Left renal cortex interstitium (tissue), 4 donors: Measurements from ENCODE around the gene DENND1A. TPM values are rescaled to one million over a fixed set of nuclear protein-coding genes. Genes with fewer than 3 reads are reported as not detected.

Experiments
- DNase-seq, 4 donors: peaks; one replicate each; pipeline ENCODE4 v3.0.0-alpha.2; 2013; ENCODE audit warnings: low read depth in 4 of 4, low spot score in 2 of 4, missing footprints in 1 of 4
- polyA plus RNA-seq, 4 donors: library from polyadenylated mRNA; unstranded; fragments of 120-200 nt; gene quantifications; one replicate each; pipeline ENCODE4 v1.2.1, GENCODE V29; 2013; ENCODE audit not compliant: insufficient read length in 4 of 4

The DENND1A gene
- polyA plus RNA-seq, 4 donors = 19.1 to 24.5 (median 22.8) TPM

DNA sequence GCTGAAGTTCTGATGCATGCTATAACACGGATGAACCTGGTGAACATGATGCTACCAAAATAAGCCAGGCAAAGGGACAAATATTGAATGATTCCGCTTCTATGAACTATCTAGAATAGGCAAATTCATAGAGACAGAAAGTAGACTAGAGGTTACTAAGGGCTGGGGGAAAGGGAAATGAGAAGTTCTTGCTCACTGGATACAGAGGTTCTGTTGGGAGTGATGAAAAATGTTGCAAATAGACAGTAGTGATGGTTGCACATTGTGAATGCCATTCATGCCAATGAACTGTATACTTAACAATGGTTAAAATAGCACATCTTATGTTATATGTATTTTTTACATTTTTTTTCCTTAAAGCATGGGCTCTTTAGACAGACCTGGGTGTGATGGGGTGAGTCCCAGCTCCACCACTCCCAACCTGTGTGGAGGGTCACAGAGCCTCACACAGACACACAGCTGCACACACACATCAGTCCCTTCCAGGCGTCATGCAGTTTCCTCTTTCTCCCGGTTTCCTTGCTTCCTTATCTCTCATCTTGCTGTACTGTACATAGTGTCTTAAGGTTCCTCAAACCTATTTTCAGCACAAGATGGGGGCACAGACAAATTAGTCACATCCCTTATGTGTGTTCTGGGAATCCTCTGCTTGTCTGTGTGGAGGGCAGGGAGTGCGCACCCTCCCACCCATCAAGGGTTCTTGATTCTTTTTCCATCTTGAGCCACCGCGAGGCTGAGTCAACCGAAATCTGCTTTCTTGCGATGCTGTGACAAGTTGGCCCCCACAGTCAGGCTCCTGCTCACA is 381.0 kb downstream of the DENND1A start:
- DNase-seq = no peak

DNA sequence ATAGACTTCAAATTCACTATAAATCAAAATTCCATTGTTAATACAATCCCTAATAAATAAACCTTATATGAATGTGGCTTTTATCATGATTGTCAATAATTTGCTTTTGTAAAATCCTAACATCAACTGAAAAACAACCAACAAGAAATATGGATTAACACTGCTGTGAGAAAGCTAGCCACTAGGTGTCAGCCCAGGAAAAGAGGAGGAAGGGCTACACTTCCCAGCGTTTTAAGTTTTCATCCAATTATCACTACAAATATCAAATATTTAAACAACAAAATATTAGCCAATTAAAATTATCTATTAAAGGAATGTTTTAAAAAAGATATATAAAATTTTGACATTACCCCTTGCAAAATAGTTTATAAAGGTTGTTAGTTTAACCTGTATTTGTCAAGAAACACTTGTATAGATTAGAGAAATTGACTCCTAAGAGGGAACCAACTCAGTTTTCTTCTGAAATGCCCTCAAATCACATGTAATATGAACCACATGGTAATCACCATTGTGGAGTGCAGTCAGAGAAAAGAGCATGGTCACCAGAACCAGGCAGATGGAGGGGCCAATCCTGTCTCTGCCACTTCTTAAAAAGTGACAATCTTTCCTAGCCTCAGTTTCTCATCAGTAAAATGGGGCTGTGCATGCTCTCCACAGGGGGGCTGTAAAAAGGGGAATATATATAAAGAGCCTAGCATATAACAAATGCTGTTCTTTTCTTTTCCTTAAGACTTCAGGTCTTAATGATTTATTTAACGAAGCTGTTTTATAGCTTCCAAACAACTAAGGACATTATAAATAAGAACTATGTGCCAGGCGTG is 385.7 kb downstream of the DENND1A start:
- no peak for DNase-seq

DNA sequence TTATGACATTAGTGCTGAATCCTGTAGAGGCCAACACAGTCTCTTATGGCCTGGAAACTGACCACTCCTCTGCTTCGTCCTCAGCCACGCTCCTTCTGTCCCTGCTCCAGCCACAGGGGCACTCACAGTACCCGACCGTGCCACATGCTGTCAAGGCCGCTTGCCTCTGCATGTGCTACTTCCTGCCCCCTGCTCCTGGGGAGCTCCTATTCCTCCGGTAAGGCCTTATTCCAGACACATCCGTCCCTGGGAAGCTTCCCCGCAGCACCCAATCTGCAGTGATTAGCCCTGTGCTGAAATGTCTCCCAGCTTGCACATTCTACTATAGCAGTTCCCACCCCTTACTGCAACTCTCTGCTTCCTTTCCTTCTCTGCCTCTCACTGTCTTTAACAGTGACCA is 386.4 kb downstream of the DENND1A start:
- DNase-seq = no peak

DNA sequence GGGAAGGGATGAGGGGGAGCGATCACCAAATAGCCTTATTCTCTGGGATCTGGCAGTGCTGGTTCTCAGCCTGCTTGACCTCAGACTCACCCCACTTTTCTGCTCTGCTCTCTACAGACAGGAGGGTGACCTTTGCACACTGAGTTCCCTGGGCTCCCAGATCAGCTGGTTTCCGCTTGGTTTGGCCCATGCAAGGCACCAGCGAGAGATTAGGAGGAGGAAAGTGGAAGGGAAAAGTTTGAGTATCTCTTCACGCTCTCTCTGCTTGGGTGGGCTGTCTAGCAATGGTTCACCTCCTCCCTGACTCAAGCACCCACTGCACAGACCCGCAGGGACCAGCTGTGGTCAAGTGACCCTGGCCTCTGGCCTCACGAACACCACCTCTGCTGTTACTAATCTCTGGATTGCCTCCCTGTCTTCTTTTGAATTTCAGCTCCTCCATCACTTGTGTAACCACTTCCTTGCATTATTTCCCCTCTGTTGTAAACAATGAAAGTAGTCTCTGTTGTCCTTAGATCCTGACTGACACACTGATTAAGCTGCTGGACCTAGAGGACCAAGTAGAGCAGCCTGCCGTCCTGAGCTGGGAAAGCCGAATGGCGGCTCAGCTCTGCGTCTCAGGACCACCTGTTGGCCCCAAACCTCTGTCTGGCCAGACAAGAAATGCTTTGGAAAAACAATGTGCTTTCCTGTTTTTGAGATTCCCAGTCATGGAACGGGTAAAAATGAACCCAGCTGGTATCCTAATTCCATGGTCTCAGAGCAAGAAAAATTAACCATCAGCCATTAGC is 387.3 kb downstream of the DENND1A start:
- DNase-seq = no peak

DNA sequence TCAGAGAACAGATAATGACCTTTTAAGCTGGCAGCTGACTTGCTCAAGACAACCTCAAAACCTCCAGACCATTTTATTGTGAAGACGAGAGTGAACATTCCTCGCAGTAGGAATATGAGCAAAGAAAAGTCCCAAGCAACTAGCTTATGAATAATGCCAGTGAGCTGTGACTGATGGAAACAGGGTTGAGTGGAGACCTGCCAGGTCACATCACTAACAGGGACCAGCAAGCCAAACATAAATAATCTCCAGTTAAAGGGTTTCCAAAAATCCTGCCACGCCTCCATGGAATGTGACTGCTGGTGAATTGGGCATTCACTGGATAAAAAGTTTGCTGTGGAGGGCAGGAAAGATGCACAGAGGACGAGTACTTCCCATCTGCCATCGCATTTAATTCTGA is 388.5 kb downstream of the DENND1A start:
- no peak for DNase-seq

DNA sequence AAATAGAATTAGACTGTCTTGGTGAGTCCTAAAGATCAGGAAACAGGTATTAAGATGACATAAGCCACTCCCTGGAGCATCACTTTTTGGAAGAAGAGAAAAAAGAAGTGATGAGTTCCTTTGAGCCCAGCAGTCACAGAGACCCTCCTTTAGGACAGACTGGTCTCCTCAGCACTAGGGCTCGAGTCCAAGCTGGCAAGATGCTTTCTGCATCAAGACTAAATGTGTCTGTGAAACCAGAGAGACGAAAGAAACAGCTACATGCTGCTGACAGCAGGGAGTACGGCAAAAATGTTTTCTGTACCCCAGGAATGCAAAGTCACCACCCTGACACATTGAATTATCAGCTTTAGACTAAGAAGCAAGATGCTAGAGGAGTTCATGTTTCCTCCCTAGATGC is 389.5 kb downstream of the DENND1A start:
- DNase-seq = no peak

DNA sequence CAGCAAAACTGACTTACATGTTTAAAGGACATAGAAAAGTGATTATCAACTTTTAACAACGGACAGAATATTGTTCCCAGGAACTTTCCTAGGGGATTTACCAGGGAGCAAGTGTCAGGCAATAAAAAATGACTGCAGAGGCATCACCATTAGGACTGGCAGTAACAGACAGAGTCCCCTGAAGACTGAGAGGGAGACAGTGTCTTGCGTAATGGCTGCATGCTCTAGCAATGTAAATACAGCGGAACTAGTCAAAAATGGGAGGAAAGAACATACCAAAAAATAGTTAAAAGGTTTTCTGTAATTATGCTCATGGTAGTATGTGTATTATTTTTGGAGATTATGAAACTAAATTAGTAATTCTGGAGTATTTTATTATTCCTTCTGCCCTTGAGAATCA is 392.1 kb downstream of the DENND1A start:
- no peak for DNase-seq

DNA sequence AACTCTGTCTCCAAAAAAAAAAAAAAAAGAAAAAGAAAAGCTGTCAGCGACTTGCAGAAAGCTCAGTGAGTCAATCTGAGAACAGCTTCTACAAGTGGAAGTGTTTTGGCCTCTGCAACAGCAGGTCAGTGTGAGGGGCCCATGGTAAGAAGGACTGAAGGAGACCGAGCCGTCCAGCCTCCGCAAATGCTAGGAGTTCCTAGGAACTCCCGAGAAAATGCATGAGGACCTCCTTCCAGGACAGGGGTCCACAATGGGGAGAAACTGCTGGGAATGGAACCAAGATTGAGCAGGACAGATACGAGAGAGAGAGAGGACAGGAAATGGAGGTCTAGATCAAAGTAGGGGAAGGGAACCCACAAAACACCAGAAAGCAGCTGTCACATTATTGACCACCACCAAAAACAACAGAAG is 393.5 kb downstream of the DENND1A start:
- DNase-seq = no peak

DNA sequence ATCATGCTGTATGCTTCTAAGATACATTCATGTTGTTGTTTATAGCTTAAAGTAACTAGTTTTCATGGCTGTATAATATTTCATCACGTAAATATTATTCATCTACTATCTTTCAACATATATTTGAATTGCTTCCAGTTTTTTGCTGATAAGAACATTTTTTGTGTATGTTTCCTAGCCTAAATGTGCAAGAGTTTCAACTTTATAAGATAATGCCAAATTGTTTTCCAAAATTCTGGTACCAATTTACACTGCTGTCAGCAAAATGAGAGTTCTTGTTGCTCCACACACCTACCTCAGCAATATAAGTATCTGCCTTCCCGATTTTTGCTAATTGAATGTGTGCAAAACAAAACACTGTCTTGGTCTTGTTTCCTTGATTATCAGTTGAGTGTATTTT is 395.6 kb downstream of the DENND1A start:
- DNase-seq = no peak

DNA sequence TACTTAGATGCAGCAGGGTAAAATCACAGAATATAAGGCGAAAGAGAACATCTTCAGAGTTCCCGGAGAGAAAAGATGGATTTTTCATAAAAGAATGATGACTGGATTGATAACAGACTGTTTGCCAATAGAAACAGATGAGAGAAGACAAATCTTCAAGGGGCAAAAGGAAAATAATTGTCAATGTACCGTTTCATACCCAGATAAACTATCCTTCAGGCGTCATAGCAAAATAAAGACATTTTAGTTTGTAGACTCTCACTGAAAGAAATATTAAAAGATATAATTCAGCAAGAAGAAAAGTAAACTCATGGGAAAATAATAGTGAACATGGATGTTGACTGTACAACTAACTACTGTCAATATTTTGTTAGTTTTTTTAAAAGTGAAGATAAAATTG is 399.7 kb downstream of the DENND1A start:
- no peak for DNase-seq

DNA sequence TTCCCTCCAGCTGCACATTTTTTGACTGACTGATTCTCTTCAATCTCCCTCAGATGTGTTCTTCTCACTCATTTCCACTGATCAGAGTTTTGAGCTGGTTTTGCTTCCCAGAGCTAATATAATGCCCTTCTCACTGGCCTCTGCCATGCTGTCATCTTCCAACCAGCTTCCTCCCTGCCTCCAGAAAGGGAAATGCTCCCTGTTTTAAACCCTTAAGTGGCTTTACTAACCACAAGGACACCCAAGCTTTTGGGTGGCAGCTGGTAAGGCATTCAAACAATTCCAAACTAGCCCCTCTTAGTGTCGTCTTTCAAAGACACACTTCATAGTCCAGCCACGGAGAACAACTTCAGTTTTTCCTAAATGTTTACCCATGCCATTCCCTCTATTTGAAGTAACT is 401.4 kb downstream of the DENND1A start:
- no peak for DNase-seq

DNA sequence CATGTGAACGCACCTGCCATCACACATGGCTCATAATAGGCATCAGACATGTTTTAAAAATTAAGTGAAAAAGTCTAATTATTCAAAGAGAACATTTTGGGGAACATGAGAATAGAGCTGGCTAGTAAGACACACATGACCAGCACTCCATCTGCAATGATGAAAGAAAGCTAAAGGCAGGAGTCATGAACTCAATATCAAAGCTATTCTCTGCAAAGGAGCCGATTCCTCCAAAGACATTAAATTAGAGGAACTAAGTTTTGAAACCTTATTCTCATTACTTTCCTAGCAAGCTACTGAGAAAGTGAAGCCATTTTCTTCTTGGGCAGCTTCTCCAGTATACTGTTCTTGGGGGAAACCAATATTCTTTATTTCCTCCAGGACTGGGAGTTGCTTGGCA is 401.9 kb downstream of the DENND1A start:
- DNase-seq = no peak

DNA sequence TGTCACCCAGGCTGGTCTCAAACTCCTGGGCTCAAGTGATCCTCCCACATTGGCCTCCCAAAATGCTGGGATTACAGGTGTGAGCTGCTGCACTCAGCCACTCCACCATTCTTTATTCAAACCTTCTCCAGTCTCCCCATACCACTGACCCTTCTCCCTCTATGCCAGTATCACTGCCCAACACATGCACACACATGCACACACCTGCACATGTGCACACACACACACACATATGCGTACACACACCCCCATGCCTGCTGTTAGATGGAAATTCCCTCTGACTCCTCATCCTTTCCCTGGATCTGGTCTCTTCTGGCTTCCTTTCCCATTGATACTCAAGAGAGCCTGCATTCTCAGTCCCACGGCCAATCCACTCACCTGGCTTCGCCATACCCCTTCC is 404.0 kb downstream of the DENND1A start:
- no peak for DNase-seq

DNA sequence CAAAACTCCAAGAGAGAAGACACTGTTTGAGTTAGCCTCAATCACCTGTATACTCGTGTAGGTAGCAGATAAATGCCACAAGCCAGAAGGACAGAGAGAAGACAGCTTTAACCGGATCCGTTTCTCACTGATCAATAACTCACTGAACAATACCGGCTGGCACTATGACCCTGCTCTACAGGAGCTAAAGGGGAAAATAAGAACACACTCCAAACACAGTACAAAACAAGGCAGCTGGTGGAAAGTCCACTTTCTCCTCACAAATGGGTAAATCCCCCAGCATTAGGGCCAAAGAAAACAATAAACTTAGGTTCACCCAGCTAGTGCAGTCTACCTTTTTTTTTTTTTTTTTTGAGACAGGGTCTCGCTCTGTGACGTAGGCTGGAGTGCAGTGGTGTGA is 404.5 kb downstream of the DENND1A start:
- no peak for DNase-seq

DNA sequence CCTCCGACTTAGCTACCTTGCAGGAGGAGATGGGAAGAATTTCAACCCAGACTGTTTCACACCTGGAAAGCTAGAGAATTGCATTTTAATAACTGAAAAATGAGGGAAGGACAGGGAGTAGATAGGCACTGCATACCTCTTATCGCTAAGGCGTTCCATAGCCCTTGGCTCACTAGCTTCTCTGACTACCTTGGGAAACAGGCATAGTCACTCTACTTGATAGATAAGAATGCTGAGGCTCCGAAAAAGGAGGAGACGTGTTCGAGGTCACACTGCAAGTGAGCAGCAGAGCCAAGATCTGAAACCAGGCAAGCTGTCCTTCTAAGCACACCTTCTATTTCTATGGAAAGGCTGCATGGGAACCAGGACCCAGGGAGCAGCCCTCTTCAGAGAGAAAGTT is 405.1 kb downstream of the DENND1A start:
- no peak for DNase-seq

DNA sequence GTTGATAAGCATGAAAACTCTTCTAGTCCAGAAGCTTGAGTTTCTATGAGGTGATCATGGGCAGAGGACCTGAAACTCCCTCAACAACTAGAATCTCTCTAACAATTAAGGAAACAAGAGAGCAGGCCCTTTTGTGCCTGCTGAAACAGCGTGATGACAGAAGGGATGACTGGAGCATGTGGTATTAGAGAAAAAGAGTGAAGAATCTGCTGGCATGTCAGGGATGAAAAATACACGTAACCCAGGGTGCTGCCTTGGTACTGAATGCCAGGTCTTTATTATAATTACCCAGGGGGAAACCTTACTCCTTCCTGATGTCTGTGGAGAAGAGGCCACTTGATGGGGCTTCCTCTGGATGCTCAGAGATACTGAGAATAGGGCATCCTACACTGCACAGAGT is 406.1 kb downstream of the DENND1A start:
- no peak for DNase-seq

DNA sequence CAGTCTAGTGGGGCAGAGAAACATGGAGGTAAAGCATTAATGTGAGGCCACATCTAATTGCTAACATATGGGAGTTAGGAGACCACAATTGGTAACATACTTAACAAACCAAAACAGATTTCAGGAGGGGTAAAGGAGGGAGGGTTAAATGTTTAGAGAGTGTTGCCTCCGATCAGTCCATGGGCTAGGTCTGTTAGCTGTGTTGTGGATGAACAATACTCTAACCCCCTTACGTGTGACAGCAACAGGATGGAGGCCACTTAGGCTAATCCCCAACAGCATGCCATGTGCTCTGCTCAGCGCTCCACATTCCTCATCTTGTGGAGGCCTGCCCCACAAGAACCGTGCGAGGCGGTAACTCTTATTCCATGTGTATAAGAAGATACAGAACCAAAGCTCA is 406.9 kb downstream of the DENND1A start:
- no peak for DNase-seq

DNA sequence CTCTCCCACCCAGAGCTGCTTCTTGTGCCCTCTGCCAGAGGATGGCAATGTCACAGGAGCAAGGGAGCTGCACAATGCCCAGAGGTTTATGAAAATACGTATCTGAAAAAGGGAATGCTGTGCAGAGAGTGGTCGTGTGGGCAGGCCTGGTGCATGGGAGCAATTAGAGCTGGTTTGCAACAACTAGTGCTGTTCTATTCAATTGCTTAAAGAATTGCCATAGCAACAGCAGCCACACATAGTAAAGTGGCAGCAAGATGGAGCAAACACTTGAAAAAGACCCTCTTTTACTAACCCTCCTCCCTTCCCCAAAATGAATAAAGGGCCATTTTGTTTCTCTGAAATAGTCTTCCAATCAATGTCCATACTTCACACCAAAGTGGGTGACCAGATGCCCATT is 407.7 kb downstream of the DENND1A start:
- DNase-seq = no peak

DNA sequence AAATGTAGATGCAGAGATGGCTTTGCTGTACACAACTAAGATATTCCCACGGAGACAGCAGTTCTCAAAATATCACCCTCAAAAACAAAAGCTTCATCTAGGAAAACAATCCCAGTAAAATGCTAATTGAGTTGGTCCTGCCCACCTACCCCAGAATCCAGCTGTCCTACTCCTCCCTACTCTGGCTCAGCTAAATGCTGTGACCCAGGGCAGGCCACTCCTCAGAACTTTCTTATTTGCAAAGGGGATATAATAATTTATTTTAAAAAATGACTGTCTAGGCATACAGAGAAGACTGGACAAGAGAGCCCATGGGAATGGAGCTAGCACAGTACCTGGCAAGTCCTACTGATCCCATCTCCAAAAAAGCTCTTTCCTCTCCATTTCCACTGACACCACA is 411.6 kb downstream of the DENND1A start:
- DNase-seq = no peak

DNA sequence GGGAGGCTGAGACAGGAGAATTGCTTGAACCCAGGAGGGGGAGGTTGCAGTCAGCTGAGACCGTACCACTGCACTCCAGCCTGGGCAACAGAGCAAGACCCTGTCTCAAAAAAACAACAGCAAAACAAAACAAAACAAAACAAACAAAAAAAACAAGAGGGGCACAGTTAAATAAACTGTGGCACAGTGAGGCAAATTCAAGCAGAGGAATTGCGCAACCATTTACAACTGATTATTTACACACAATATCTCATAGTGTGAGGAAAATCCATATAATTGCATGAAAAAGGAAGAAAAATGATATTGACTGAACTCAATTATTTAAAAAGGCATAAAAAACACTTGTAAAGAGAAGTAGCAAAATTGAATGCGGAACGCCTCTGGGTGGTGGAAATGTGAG is 412.4 kb downstream of the DENND1A start:
- no peak for DNase-seq

DNA sequence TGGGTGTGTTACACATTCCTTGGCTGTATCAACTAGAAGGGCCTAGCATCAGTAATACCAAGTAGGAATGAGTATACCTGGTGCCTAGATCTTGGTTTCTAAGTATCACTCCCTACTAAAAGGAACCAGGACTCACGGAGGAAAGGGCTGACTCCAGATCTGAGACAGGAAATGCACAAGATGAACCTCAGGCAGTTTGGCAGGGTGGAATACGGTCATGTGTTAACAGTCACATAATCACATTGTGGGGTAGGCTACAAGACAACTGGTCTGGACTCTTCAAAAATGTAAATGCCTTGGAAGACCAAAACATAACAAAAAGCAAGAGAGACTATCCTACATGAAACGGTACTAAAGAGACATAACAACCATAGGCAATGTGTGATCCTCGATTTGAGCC is 415.2 kb downstream of the DENND1A start:
- DNase-seq = no peak
